ENCODE results near the gene CGNL1.

The CGNL1 gene

DNA sequence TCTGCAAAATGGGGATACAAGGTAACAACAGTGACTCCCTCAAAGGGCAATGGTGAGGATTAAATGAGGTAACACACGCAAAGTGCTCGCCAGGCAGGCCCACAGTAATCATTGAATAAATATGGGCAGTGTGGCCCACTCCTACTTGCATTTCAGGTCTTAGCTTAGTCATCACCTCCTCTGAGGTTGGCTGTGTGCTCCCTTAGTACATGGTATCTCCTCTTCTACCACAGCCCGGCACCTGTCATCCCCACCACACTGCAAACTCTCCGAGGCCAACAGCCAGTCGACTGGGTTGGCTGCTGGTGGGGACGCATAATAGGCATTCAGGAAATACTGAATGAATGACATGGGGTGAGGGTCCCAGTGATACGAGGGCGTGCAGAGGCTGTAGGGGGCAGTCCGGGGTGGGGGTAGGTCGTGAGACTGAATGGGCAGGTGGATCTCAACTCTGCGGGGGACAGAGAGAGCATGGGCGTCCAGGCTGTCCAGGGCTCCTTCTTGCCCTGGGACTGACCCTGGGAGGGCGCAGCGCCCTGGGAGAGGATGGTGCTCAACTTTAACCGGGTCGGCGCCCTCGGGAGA, 215.0 kb downstream of the CGNL1 start:
- TF ChIP-seq CTCF (IDR thresholded peaks at IDR 0.05; ENCODE audit: extremely low read depth, insufficient read depth, missing control alignments): no peak
- in situ Hi-C loops (cut with MboI; ENCODE audit: low pct_unique_long_range_greater_than_20kb, low sequenced_read_pairs, unreplicated experiment): no loop called here
- DNase-seq (ENCODE audit: low spot score): no peak

DNA sequence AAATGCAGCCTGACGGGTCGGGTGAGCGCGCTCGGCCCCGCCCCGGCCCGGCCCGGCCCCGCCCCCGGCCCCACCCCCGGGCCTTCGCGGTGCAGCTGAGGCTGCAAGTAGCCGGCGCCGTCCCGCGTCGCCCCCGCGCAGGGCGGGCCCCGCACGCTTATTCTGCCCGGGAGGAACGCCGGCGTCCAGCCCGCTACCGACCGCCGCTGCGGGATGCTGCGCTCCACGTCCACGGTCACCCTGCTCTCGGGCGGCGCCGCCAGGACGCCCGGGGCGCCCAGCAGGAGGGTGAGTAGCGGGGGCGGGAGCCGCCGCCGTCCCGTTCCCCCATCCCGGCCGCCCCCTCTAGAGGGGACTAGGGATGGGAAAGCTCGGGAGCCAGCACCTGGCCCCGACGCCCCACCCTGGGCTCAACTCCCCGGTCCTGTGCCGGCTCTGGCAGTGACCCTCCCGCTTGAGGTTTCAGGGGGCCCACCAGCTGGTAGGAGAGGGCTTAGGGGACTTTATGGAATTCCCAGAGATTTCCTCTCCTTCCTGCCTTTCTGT, 215.6 kb downstream of the CGNL1 start, which contains the start of gene MYZAP:
Gene MYZAP (plus strand): TSS at position 83 of the 546 bp plus-strand sequence. CDS start 131 bp downstream, at position 214.
- TF ChIP-seq CTCF (IDR thresholded peaks at IDR 0.05; ENCODE audit: extremely low read depth, insufficient read depth, missing control alignments): no peak
- in situ Hi-C loops (cut with MboI; ENCODE audit: low pct_unique_long_range_greater_than_20kb, low sequenced_read_pairs, unreplicated experiment): no loop called here
- DNase-seq (ENCODE audit: low spot score): peak; percentile 62

DNA sequence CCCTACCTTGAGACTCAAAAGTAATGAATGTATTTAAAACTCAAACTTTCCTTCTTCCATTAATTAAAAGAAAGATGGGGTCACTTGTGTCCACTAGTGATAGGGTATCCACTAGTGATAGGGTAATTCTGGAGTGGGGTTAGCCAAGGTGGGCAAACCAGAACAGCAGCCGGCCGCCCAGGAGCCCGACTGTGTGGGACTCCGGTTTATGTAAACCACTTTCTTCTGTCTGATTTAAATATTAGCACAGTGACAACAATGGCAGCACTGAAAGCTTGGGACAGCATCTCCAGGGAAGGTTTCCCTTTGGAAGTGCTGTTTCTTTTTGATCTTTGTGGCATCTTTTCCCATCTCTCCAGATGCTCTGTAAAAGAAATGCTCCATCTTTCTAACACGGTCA, 216.1 kb downstream of the CGNL1 start:
- no peak for TF ChIP-seq CTCF (IDR thresholded peaks at IDR 0.05; ENCODE audit: extremely low read depth, insufficient read depth, missing control alignments)
- in situ Hi-C loops (cut with MboI; ENCODE audit: low pct_unique_long_range_greater_than_20kb, low sequenced_read_pairs, unreplicated experiment): no loop called here
- no peak for DNase-seq (ENCODE audit: low spot score)

DNA sequence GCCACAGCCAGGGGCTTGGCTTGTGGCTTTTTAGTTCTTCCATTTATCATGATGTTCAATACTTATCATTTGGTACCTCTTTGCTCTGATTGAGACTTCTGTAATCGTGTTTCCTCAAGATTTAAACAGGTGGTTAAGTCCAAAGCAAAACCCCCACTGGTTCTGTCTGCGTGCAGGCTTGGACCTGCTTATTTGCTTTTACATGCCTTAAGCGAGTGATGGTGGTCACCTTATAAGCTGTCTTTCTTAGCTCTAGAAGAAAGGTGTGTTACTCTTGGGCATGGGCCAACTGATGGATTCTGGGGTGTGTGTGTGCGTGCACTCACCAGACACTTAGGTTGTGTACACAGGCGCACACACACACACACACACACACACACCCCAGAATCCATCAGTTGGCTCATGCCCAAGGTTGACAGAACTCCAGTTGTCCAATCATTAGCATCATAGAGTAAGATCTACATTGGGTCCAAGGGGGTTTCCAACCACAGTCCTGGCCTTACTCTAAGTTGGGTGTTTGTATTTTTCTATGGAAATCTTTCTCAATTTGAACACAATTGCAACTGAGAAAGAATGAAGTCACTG, 216.6 kb downstream of the CGNL1 start:
- no peak for TF ChIP-seq CTCF (IDR thresholded peaks at IDR 0.05; ENCODE audit: extremely low read depth, insufficient read depth, missing control alignments)
- DNase-seq (ENCODE audit: low spot score): no peak
- in situ Hi-C loops (cut with MboI; ENCODE audit: low pct_unique_long_range_greater_than_20kb, low sequenced_read_pairs, unreplicated experiment): no loop called here

- in situ Hi-C loops (cut with MboI; ENCODE audit: low pct_unique_long_range_greater_than_20kb, low sequenced_read_pairs, unreplicated experiment): no loop called here
- no peak for TF ChIP-seq CTCF (IDR thresholded peaks at IDR 0.05; ENCODE audit: extremely low read depth, insufficient read depth, missing control alignments)
- DNase-seq (ENCODE audit: low spot score): no peak
Observed at GRCh38 chr15:57594479-57594878, 218.2 kb downstream of the CGNL1 start.

DNA sequence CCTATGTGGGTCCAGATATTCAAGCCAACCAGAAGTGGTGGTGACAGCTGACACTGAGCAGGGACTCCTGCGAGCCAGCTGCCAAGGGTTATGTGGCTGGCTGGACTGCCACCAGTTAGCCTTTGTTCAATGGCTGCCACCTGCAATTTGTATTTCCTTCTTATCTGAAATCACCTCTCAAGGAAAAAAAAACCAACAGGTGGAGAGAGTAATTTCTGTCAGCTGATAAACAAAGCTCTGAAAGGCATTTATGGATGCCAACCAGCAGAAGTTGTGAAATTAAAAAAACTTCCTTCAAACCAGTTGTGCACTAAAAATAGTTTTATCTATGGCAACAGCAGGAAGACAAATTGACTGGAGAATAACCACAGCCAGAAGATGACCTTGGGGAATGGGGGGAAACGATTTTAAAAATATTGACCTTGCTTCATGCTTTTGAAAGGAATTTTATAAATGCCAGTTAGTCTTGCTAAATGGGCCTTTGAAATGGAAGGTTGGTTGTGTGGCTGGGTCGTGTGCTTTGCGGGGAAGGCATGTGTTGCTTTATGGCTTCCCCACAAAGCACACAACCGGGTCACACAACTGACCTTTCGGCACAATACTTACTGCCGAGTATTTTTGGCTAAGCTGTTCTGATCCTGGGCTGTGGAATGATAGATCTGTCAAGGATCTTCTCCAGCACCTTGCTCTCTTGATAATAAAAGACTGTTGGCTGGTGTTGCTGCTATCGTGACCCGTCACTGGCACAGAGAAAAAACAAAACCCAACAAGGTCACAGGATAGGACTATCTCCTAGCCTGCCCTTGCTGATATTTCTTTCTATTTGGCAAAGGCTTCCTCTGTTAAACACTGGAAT, 218.9 kb downstream of the CGNL1 start:
- TF ChIP-seq CTCF (IDR thresholded peaks at IDR 0.05; ENCODE audit: extremely low read depth, insufficient read depth, missing control alignments): no peak
- in situ Hi-C loops (cut with MboI; ENCODE audit: low pct_unique_long_range_greater_than_20kb, low sequenced_read_pairs, unreplicated experiment): no loop called here
- no peak for DNase-seq (ENCODE audit: low spot score)
